ENCODE data around the gene CARD11. TPM values are rescaled to one million over a fixed set of nuclear protein-coding genes. Genes with fewer than 3 reads are reported as not detected.
A peak's percentile ranks its signal among the peaks of the same experiment; 100 is the strongest.

Gene CARD11
- total RNA-seq, 1 donor from 2014 or later, result 5.7 TPM

GRCh38 chr7:3069771-3070449 lies 26.2 kb upstream of the CARD11 start:
- Histone ChIP-seq H3K36me3 (no peaks in the 10 kb centered on the region), H3K27me3 (ENCODE audit: low read depth) (no peaks in the 10 kb centered on the region), H3K9me3 (no peaks in the 10 kb centered on the region), H3K4me3 (no peak overlapping the region), H3K27ac (no peak overlapping the region), H3K4me1 (no peaks in the 10 kb centered on the region)
- ATAC-seq (no peak), DNase-seq (no peak)
- intact Hi-C loops (cut with DNase I), result no loop called here
- no peak for TF ChIP-seq CTCF (IDR thresholded peaks at IDR 0.05)

DNA sequence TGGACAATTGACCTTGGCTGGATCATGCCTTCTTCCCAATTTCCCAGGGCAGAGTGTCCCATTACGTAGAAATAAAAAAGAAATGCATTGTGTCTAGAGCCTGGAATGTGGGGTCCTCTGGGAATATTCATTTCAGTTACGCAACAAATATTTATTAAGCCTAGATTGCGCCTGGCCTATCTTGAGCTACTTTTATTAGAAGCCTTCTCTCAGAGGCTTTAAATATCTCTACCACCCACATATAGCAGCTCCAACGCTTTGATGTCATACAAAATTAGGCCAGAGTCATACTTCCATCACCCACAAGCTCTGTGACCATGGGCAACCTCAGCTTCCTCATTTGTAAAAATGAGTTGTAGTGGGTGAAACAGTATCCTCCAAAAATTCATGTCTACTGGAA lies 24.9 kb upstream of the CARD11 start:
- H3K27ac ChIP-seq, result no peak overlapping the region
- no peak for TF ChIP-seq CTCF (IDR thresholded peaks at IDR 0.05)
- no peak overlapping the region for H3K4me3 ChIP-seq
- intact Hi-C loops (cut with DNase I), result no loop called here
- H3K27me3 ChIP-seq (ENCODE audit: low read depth), result peaks cover 8% of the 10 kb centered on the region
- ATAC-seq (peak in 1 of 2 donors; percentile 58), DNase-seq (no peak)
- H3K9me3 ChIP-seq, result no peaks in the 10 kb centered on the region
- H3K4me1 ChIP-seq, result no peaks in the 10 kb centered on the region
- H3K36me3 ChIP-seq, result no peaks in the 10 kb centered on the region

DNA sequence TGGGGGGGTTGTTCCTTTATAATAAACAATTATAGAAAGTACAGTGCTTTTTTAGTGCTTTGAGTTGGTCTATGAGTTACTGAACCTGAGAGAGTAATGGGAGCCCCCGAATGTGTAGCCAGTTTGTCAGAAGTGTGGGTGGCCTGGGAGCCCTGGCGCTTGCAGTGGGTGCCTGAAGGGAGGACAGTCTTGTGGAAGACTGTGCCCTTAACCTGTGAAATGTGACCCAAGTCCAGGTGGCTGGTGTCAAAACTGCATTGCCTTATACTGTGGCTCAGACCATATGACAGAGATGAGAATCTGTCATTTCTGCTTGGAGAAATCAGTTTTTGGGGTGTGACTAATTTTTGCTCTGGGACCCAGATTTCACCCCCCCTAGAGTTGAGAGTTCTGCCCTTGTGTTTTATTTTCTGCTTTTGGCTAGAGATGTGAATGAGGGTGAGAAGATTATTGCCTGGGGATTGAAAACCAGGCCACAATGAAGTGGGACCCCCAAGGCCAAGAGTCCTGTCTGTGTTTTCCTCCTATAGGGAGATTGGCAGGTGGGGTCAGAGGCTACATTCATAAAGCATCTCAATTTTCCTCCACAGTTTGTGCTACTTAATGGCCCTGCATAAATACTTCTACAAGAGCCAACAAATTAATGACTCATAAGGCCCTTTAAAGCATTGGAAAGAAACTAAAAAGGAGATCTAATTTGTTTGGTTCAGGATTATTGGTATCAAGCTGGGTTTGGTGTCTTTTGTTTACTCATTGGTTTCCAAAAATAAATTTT lies 24.1 kb upstream of the CARD11 start:
- Histone ChIP-seq H3K4me1 (no peaks in the 10 kb centered on the region), H3K27me3 (ENCODE audit: low read depth) (peaks cover 8% of the 10 kb centered on the region), H3K36me3 (no peaks in the 10 kb centered on the region), H3K9me3 (no peaks in the 10 kb centered on the region), H3K4me3 (no peak overlapping the region), H3K27ac (no peak overlapping the region)
- ATAC-seq, result no peak
- no peak for TF ChIP-seq CTCF (IDR thresholded peaks at IDR 0.05)
- DNase-seq, result no peak
- intact Hi-C loops (cut with DNase I), result no loop called here

DNA sequence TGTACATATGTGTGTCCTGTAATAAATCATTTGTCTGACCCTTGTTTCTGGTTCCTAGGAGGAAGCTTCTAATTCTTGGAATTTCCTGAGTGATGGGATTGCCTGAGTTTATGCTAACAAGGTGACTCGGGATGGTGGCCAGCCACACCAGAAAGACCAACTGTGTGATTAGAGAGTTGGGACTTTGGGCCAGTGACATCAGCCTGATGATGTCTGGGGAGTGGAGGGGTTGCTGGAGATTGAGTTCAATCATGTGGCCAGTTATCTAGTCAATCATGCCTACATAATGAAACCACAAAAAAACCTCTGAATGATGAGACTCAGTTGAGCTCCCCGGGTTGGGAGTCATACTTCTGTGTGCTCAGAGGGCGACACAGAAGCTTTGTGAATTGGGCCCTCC lies 23.5 kb upstream of the CARD11 start:
- ATAC-seq, result no peak
- DNase-seq, result no peak
- H3K36me3 ChIP-seq, result no peaks in the 10 kb centered on the region
- H3K4me3 ChIP-seq, result no peak overlapping the region
- H3K27me3 ChIP-seq (ENCODE audit: low read depth), result peaks cover 8% of the 10 kb centered on the region
- TF ChIP-seq CTCF (IDR thresholded peaks at IDR 0.05), result no peak
- no peaks in the 10 kb centered on the region for H3K9me3 ChIP-seq
- intact Hi-C loops (cut with DNase I), result no loop called here
- no peaks in the 10 kb centered on the region for H3K4me1 ChIP-seq
- H3K27ac ChIP-seq, result no peak overlapping the region

GRCh38 chr7:3066506-3066905 lies 22.8 kb upstream of the CARD11 start:
- Histone ChIP-seq H3K27ac (no peak overlapping the region), H3K36me3 (no peaks in the 10 kb centered on the region), H3K4me3 (no peak overlapping the region), H3K4me1 (no peaks in the 10 kb centered on the region), H3K9me3 (no peaks in the 10 kb centered on the region), H3K27me3 (ENCODE audit: low read depth) (peaks cover 8% of the 10 kb centered on the region)
- intact Hi-C loops (cut with DNase I), result no loop called here
- no peak for ATAC-seq
- no peak for DNase-seq
- TF ChIP-seq CTCF (IDR thresholded peaks at IDR 0.05), result no peak
